ENCODE data around the gene ING1.

ING1 gene

GRCh38 chr13:110696776-110697175, 16.7 kb upstream of the ING1 start:
- no peak for TF ChIP-seq CTCF (IDR thresholded peaks at IDR 0.05)
- H3K36me3 ChIP-seq, result peaks cover 56 to 76% (median 61%) of the 10 kb centered on the region in 3 donors
- DNase-seq, result no peak

DNA sequence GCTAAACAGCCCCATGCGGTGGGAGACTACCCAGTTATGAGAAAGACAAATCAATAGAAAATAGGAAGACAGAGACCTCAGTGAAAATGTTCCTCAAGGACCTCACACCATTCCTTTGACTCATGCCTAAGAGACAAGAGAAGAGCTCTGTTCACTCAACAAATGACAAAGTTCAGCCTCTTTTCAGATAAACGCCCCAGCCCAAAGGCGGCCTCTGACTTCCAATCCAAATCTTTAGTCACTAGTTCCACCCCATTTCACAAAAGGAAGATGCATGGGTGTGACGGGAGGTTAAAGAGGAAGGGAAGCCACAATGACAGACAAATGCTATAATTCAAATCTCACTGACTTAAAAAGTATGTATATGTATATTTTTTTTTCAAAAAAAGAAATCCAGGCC, 15.7 kb upstream of the ING1 start:
- TF ChIP-seq CTCF (IDR thresholded peaks at IDR 0.05), result no peak
- DNase-seq, result no peak
- H3K27ac ChIP-seq, result no peak overlapping the region
- peaks cover 0 to 10% (median 7%) of the 10 kb centered on the region in 4 donors for H3K4me1 ChIP-seq
- H3K36me3 ChIP-seq, result peaks cover 55 to 80% (median 56%) of the 10 kb centered on the region in 3 donors
- H3K4me3 ChIP-seq, result no peak overlapping the region
- intact Hi-C loops (cut with DNase I; ENCODE audit: low total_unique reads), result no loop called here
- no peaks in the 10 kb centered on the region for H3K9me3 ChIP-seq
- H3K27me3 ChIP-seq, result no peaks in the 10 kb centered on the region

More at GRCh38 chr13:110696776-110697175, 16.7 kb upstream of the ING1 start:
- Histone ChIP-seq H3K4me1 (no peaks in the 10 kb centered on the region), H3K27ac (no peak overlapping the region), H3K27me3 (no peaks in the 10 kb centered on the region), H3K9me3 (no peaks in the 10 kb centered on the region), H3K4me3 (no peak overlapping the region)
- intact Hi-C loops (cut with DNase I; ENCODE audit: low total_unique reads), result no loop called here

DNA sequence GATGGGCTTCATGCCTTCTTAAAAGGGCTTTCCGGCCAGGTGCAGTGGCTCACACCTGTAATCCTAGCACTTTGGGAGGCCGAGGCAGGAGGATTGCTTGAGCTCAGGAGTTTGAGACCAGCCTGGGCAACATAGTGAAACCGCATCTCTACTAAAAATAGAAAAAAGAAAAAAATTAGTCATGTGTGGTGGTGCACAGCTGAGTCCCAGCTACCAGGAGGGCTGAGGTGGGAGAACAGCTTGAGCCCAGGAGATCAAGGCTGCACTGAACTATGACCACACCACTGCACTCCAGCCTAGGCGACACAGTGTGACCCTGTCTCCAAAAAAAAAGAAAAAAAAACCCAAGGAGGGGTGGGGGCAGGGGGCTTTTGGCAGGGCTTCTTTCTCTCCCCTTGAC, 14.8 kb upstream of the ING1 start:
- H3K4me1 ChIP-seq, result peaks cover 0 to 19% (median 14%) of the 10 kb centered on the region in 4 donors
- H3K4me3 ChIP-seq, result no peak overlapping the region
- TF ChIP-seq CTCF (IDR thresholded peaks at IDR 0.05), result no peak
- no peaks in the 10 kb centered on the region for H3K27me3 ChIP-seq
- H3K27ac ChIP-seq, result no peak overlapping the region
- no peaks in the 10 kb centered on the region for H3K9me3 ChIP-seq
- peaks cover 53 to 81% (median 55%) of the 10 kb centered on the region in 3 donors for H3K36me3 ChIP-seq
- intact Hi-C loops (cut with DNase I; ENCODE audit: low total_unique reads), result no loop called here
- no peak for DNase-seq

GRCh38 chr13:110699148-110700145, 14.1 kb upstream of the ING1 start:
- Histone ChIP-seq H3K4me1 (peaks cover 0 to 26% (median 18%) of the 10 kb centered on the region in 4 donors), H3K27ac (no peak overlapping the region), H3K9me3 (no peaks in the 10 kb centered on the region), H3K27me3 (no peaks in the 10 kb centered on the region), H3K36me3 (peaks cover 46 to 74% (median 55%) of the 10 kb centered on the region in 3 donors), H3K4me3 (no peak overlapping the region)
- intact Hi-C loops (cut with DNase I; ENCODE audit: low total_unique reads), result no loop called here
- no peak for DNase-seq
- no peak for TF ChIP-seq CTCF (IDR thresholded peaks at IDR 0.05)

DNA sequence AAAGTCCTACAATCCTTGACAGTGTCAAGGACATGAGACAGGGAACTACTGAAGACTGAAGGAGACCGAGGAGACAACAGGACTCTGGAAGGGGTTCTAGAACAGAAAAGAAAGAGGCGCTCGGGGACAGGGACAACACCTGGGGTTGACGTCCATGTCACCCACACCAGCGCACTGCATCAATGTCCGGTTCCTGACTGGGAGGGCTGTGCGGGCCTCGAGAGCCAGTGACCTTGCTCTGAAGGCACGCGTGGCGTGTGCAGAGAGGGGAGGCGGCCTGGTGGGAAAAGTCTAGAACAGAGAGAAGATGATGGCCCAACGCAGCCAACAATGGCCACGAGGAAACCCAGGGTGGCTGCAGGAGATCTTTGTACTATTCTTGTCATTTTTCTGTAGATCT, 13.3 kb upstream of the ING1 start:
- Histone ChIP-seq H3K27ac (no peak overlapping the region), H3K9me3 (no peaks in the 10 kb centered on the region), H3K36me3 (peaks cover 46 to 69% (median 50%) of the 10 kb centered on the region in 3 donors), H3K4me3 (no peak overlapping the region), H3K27me3 (no peaks in the 10 kb centered on the region), H3K4me1 (peaks cover 0 to 34% (median 26%) of the 10 kb centered on the region in 4 donors)
- no peak for DNase-seq
- TF ChIP-seq CTCF (IDR thresholded peaks at IDR 0.05), result no peak
- intact Hi-C loops (cut with DNase I; ENCODE audit: low total_unique reads), result no loop called here

Measured in tibial artery (tissue), 4 donors.